SK-N-MC (cell line): ENCODE measurements around the gene LRRC37A3.
"Not testable (repeated sequence)": the region's sequence is repeated elsewhere in the genome, so short reads cannot be mapped to it uniquely, and the experiment has no call there.

Source experiments
- EZH2 ChIP-seq: fragments of 200-600 bp; sonication (generic); IDR thresholded peaks from one replicate; pipeline ENCODE4 v1.6.1; 2017; ENCODE audit warnings: antibody characterized with exemption
- POLR2AphosphoS5 ChIP-seq: IDR thresholded peaks from 2 replicates; pipeline ENCODE4 v1.6.1; 2012; ENCODE audit warnings: mild to moderate bottlenecking, low read depth, low read length, borderline replicate concordance

DNA sequence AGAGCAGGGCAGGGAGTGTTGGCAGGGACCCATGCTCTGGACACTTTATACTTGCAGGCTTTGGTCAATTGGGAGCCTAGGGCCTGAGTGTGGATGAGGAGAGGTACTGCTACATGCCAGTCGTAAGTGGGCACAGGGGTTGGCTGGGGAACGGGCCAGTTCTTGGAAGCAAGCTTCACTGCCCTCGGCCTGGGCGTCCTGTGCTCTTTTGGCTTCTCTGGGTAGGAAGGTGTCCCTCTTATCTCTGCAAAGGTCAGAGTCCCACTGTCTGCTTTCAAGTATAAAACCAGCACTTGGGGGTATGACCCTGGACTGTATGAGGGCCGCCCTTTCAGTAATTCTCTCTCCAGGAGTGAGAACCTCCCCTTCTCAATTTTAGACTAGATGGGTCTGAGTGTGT is 80.8 kb downstream of the LRRC37A3 start:
- not testable (repeated sequence) for TF ChIP-seq POLR2AphosphoS5, EZH2
